ENCODE results near the gene MBTPS1.

GRCh38 chr16:84143784-84144199 lies 27.1 kb upstream of the MBTPS1 start:
- TF ChIP-seq POLR2A (IDR thresholded peaks at IDR 0.05; ENCODE audit: low read depth, low read length): no peak
- TF ChIP-seq POU2F2 (IDR thresholded peaks at IDR 0.05; ENCODE audit: low read depth, low read length): no peak
- TF ChIP-seq POLR2AphosphoS5 (IDR thresholded peaks at IDR 0.05; ENCODE audit: low read depth, low read length): no peak

All from GM12891 (cell line).